ENCODE measurements around the gene MT1X. TPM values are rescaled to one million over a fixed set of nuclear protein-coding genes. Genes with fewer than 3 reads are reported as not detected.

The MT1X gene
- polyA plus RNA-seq, 1 donor (not counting 4 experiments of a cell fraction or from before 2014, with no cell fraction given), result 58.3 TPM

GRCh38 chr16:56729735-56730662, 47.7 kb downstream of the MT1X start, which contains the start of gene NUP93:
TSS of gene NUP93 (plus strand) at chr16:56730129. CDS start at chr16:56748248, 18,119 bp downstream.
- H3K36me3 ChIP-seq (ENCODE audit: control insufficient read depth in 2 of 2, extremely low read depth in 1 of 2, insufficient read depth in 2 of 2, low read length in 2 of 2), result peaks cover 0 to 6% of the 10 kb centered on the region in 2 experiments
- TF ChIP-seq EZH2 (IDR thresholded peaks at IDR 0.05; ENCODE audit: low read length) (no peak), CTCF (optimal IDR thresholded peaks at IDR 0.05 in 1 of 3, IDR thresholded peaks at IDR 0.05 in 1 of 3, conservative IDR thresholded peaks at IDR 0.05 in 1 of 3; ENCODE audit: extremely low read depth in 1 of 3, insufficient read depth in 2 of 3, low read length in 3 of 3) (no peak)
- DNase-seq (ENCODE audit: low read depth, low spot score) (peak; percentile 69), FAIRE-seq (no peak)
- H3K9ac ChIP-seq (ENCODE audit: control insufficient read depth, extremely low read depth, insufficient read depth, low read length), result peak within 1 kb of the TSS; percentile 92
- no peaks in the 10 kb centered on the region for H3K9me3 ChIP-seq (ENCODE audit: control insufficient read depth, low read depth, low read length)
- H3K79me2 ChIP-seq (ENCODE audit: control insufficient read depth, insufficient read depth, low read length), result peaks cover 50% of the 10 kb centered on the region
- peak within 1 kb of the TSS; percentile 65 to 94 (median 77) for H3K4me3 ChIP-seq (ENCODE audit: control insufficient read depth in 2 of 3, extremely low read depth in 1 of 3, insufficient read depth in 2 of 3, low read depth in 1 of 3, low read length in 3 of 3)
- dilution Hi-C loops (cut with MboI; ENCODE audit: extremely low pct_ligation_motif_present, low sequenced_read_pairs), result no loop called here
- H3K27ac ChIP-seq (ENCODE audit: control insufficient read depth, insufficient read depth, low read length), result peak within 1 kb of the TSS; percentile 79
- H3K4me2 ChIP-seq (ENCODE audit: control insufficient read depth, extremely low read depth, insufficient read depth, low read depth, low read length), result peak within 1 kb of the TSS; percentile 97
- H2AFZ ChIP-seq (ENCODE audit: control insufficient read depth, low read length), result peak within 1 kb of the TSS; percentile 98
- H3K27me3 ChIP-seq (ENCODE audit: control insufficient read depth, extremely low read depth, insufficient read depth, low read length), result no peaks in the 10 kb centered on the region
- peaks cover 39% of the 10 kb centered on the region for H3K4me1 ChIP-seq (ENCODE audit: control insufficient read depth, extremely low read depth, insufficient read depth, low read length)
- peaks cover 4% of the 10 kb centered on the region for H3K9me1 ChIP-seq (ENCODE audit: control insufficient read depth, extremely low read depth, insufficient read depth, low read length)
- H4K20me1 ChIP-seq (ENCODE audit: control insufficient read depth, extremely low read depth, insufficient read depth, low read length), result no peaks in the 10 kb centered on the region

- Histone ChIP-seq H3K9me1 (ENCODE audit: control insufficient read depth, extremely low read depth, insufficient read depth, low read length) (peaks cover 4% of the 10 kb centered on the region), H3K4me1 (ENCODE audit: control insufficient read depth, extremely low read depth, insufficient read depth, low read length) (peaks cover 40% of the 10 kb centered on the region), H3K9me3 (ENCODE audit: control insufficient read depth, low read depth, low read length) (no peaks in the 10 kb centered on the region), H3K79me2 (ENCODE audit: control insufficient read depth, insufficient read depth, low read length) (peaks cover 72% of the 10 kb centered on the region), H3K36me3 (ENCODE audit: control insufficient read depth in 2 of 2, extremely low read depth in 1 of 2, insufficient read depth in 2 of 2, low read length in 2 of 2) (peaks cover 2 to 6% of the 10 kb centered on the region in 2 experiments), H4K20me1 (ENCODE audit: control insufficient read depth, extremely low read depth, insufficient read depth, low read length) (no peaks in the 10 kb centered on the region), H3K4me3 (ENCODE audit: control insufficient read depth in 2 of 3, extremely low read depth in 1 of 3, insufficient read depth in 2 of 3, low read depth in 1 of 3, low read length in 3 of 3) (no peak overlapping the region), H2AFZ (ENCODE audit: control insufficient read depth, low read length) (no peak overlapping the region), H3K9ac (ENCODE audit: control insufficient read depth, extremely low read depth, insufficient read depth, low read length) (no peak overlapping the region), H3K4me2 (ENCODE audit: control insufficient read depth, extremely low read depth, insufficient read depth, low read depth, low read length) (no peak overlapping the region), H3K27me3 (ENCODE audit: control insufficient read depth, extremely low read depth, insufficient read depth, low read length) (no peaks in the 10 kb centered on the region), H3K27ac (ENCODE audit: control insufficient read depth, insufficient read depth, low read length) (no peak overlapping the region)
- FAIRE-seq, result no peak
- no peak for TF ChIP-seq CTCF (optimal IDR thresholded peaks at IDR 0.05 in 1 of 3, IDR thresholded peaks at IDR 0.05 in 1 of 3, conservative IDR thresholded peaks at IDR 0.05 in 1 of 3; ENCODE audit: extremely low read depth in 1 of 3, insufficient read depth in 2 of 3, low read length in 3 of 3)
- no peak for TF ChIP-seq EZH2 (IDR thresholded peaks at IDR 0.05; ENCODE audit: low read length)
- no peak for DNase-seq (ENCODE audit: low read depth, low spot score)
- dilution Hi-C loops (cut with MboI; ENCODE audit: extremely low pct_ligation_motif_present, low sequenced_read_pairs), result no loop called here
Measured at GRCh38 chr16:56732366-56732765, 50.1 kb downstream of the MT1X start.
